HG02852 (cell line): ENCODE measurements around the gene USP20.

Experiments
- ATAC-seq: cut with Tn5 transposase; IDR thresholded peaks from one replicate; pipeline ENCODE4 v1.9.1; 2021; ENCODE audit warnings: mild to moderate bottlenecking, moderate library complexity; ENCODE audit not compliant: unreplicated experiment

USP20 gene

GRCh38 chr9:129908906-129909305 lies 73.6 kb downstream of the USP20 start:
- ATAC-seq: no peak

DNA sequence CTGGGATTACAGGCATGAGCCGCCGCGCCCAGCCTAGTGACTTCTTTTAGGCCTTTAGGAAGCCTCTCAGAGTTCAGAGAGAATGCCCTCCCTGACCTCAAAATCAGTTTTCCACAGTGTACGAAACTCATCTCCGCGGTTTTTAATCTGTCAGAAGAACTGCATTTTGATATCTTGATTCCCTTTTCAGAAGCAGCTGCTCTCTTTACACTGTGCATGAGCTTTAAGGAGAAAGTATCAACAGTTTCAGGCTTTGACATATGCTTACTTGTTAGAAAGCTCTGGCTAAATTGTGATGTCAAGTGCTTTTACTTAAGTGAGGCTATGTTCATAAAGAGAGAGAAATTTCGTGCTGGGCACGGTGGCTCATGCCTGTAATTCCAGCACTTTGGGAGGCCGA lies 74.6 kb downstream of the USP20 start:
- ATAC-seq: no peak

DNA sequence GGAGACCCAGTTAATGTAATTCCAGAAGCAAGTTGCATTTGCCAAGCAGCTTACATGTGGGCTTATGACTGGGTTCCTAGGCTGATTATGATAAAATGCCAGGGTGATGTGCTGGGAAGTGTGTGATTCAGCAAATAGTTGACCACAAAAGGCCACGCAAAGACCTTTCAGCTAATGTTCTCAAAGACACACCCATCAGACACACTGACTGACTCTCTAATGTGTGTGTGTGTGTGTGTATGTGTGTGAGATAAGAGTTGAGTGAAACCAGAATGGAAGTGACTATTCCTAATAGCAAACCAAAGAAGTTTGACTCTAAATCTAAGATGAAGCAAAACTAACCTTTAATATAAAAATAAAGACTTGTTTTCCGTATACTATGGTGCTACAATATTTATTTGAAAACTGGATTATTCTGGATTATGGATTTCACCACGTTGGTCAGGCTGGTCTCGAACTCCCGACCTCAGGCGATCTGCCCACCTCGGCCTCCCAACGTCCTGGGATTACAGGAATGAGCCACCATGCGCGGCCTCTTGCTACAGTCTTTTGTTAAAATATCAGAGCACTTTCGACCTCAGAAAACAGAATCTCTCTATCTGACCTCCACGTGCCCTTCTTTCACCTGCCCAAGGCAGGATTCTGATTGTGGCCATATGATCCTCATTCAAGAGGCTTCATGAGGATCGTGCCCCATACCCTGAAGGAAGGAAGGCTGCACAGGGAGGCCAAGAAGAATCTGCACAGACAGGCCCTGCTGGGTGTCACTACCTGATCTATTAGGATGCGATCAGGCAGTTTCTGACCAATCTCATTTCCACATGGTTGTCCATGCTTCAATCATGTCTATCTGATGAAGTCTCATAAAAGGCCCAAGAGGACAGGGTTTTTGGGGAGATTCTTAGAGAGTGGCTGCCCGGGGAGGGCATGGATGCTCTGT lies 75.6 kb downstream of the USP20 start:
- no peak for ATAC-seq

GRCh38 chr9:129914051-129914450 lies 78.8 kb downstream of the USP20 start:
- ATAC-seq: no peak

DNA sequence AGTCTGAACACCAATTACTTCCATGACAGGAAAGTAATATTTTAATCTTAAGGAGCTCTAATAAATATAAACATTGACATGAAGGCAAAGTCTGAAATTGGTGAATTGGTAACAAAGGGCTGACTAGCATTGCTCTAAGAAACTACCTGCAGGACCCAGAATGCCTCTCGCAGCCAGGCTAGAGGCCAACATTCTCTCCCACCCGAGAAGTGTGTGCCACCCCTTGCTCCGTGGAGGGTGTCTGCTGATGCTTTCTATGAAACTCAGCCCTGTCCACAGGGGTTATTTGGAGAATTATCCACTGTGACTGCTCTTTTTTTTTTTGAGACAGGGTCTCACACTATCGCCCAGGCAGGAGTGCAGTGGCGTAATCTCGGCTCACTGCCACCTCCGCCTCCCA lies 81.4 kb downstream of the USP20 start:
- no peak for ATAC-seq

GRCh38 chr9:129918296-129918950 lies 83.2 kb downstream of the USP20 start:
- ATAC-seq: no peak

DNA sequence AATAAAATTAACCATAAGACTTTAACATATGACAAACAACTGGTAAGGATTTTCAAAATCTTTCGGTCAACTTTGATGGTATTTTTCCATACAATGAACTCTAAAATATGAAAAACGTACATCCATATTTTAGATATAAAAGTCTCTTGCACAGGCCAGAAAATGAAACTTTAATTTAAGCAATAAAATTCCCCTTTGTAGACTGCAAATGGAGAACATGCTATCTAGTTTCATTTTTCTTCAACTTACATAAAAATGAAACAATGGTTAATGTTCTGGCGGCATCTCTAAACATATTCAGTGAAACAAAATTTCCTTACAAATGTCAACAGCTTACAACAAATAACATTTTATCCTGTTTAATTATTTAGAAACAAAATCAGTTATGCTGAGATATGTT lies 84.0 kb downstream of the USP20 start:
- ATAC-seq: no peak

GRCh38 chr9:129919841-129920240 lies 84.6 kb downstream of the USP20 start:
- no peak for ATAC-seq

DNA sequence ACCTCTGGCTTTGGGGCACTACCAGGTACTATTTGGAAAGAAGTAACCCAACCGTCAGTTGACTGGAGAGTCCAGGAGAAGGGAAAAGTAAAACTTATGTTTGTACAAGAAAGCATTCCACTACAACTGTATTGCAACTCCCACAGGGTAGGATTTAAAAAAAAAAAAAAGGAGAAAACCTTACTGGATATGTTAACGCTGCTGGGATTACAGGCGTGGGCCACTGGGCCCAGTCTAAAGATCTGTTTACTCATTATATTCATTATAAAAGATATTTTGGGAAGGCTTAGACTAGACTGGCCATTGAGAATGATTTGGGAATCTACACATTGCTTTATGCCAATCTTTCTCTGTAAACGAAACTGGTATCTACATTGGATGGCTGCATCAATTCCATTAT lies 86.6 kb downstream of the USP20 start:
- ATAC-seq: no peak

GRCh38 chr9:129923589-129923988 lies 88.3 kb downstream of the USP20 start:
- ATAC-seq: no peak

- ATAC-seq: no peak
Measured at GRCh38 chr9:129929496-129930125, 94.4 kb downstream of the USP20 start.

DNA sequence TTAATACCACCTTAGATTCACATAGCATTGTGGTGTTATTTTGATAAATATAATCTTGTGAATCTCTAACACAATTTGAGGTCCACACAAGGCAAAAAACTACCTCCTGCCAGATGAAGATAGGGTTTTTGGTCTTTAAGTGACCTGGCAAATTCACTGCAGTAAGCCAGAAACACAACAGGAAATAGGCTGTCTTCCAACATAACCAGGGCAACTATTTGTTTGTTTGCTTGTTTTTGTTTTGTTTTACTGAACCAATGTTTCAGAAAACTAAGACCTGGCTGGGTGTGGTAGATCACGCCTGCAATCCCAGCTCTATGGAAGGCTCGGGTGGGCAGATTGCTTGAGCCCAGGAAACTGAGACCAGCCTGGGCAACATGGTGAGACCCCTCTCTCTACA lies 95.5 kb downstream of the USP20 start:
- ATAC-seq: no peak
